ENCODE measurements around the gene ODF4.

ODF4 gene

GRCh38 chr17:8339540-8339939 is at the start of gene ODF4:
ODF4 (plus strand) TSS chr17:8339840; CDS start chr17:8340052, 212 bp downstream.
- H3K4me3 ChIP-seq (ENCODE audit: low read depth in 1 of 2, low read length in 2 of 2), result no peak within 1 kb of the TSS
- no peak within 1 kb of the TSS for H2AFZ ChIP-seq (ENCODE audit: low read depth, low read length)
- H3K79me2 ChIP-seq (ENCODE audit: insufficient read depth, low read length), result no peaks in the 10 kb centered on the region
- H4K20me1 ChIP-seq (ENCODE audit: insufficient read depth, low read length), result no peaks in the 10 kb centered on the region
- no peak for DNase-seq
- H3K27ac ChIP-seq (ENCODE audit: low read length), result no peak within 1 kb of the TSS
- TF ChIP-seq EZH2 (IDR thresholded peaks at IDR 0.05; ENCODE audit: borderline replicate concordance, low read depth, low read length, severe bottlenecking), result no peak
- no peak for TF ChIP-seq CTCF (IDR thresholded peaks at IDR 0.05; ENCODE audit: borderline replicate concordance, extremely low read depth, low read length, poor library complexity, severe bottlenecking)
- H3K9me3 ChIP-seq (ENCODE audit: insufficient read depth, low read length, severe bottlenecking), result no peaks in the 10 kb centered on the region
- no peak within 1 kb of the TSS for H3K4me2 ChIP-seq (ENCODE audit: insufficient read depth, low read length)
- no peaks in the 10 kb centered on the region for H3K27me3 ChIP-seq (ENCODE audit: insufficient read depth, low read length, poor library complexity)
- no peak within 1 kb of the TSS for H3K9ac ChIP-seq (ENCODE audit: low read depth, low read length)
- no peaks in the 10 kb centered on the region for H3K4me1 ChIP-seq (ENCODE audit: insufficient read depth, low read length)
- H3K36me3 ChIP-seq (ENCODE audit: insufficient read depth, low read length), result no peaks in the 10 kb centered on the region
- no peak for ATAC-seq (ENCODE audit: insufficient read depth, low read depth)

DNA sequence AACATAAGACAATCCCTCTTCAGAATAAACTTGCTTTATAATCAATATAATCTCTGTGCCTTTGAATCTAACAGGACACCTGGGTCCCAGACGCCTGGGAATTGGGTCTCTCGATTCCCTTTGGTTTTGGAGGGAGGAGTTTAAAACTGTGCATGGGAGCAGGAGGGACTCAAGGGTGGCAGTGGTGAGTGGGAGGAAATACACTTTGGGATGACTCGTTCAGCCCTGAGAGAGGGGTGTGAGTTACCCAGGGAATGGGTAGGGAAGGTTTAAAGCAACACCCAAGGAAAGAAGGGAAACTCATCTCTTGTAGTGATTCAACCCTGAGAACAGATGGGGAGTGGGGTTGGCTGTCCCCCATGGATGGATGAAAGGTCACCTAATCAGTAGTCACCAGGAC is 49.6 kb upstream of the ODF4 start:
- Histone ChIP-seq H3K27ac (ENCODE audit: low read length) (no peak overlapping the region), H2AFZ (ENCODE audit: low read depth, low read length) (no peak overlapping the region), H3K4me2 (ENCODE audit: insufficient read depth, low read length) (peak overlapping the region; percentile 94), H4K20me1 (ENCODE audit: insufficient read depth, low read length) (no peaks in the 10 kb centered on the region), H3K36me3 (ENCODE audit: insufficient read depth, low read length) (peaks cover 13% of the 10 kb centered on the region), H3K4me3 (ENCODE audit: low read depth in 1 of 2, low read length in 2 of 2) (no peak overlapping the region), H3K9me3 (ENCODE audit: insufficient read depth, low read length, severe bottlenecking) (no peaks in the 10 kb centered on the region), H3K27me3 (ENCODE audit: insufficient read depth, low read length, poor library complexity) (no peaks in the 10 kb centered on the region), H3K9ac (ENCODE audit: low read depth, low read length) (no peak overlapping the region), H3K79me2 (ENCODE audit: insufficient read depth, low read length) (peaks cover 38% of the 10 kb centered on the region), H3K4me1 (ENCODE audit: insufficient read depth, low read length) (peaks cover 53% of the 10 kb centered on the region)
- ATAC-seq (ENCODE audit: insufficient read depth, low read depth) (no peak), DNase-seq (no peak)
- TF ChIP-seq EZH2 (IDR thresholded peaks at IDR 0.05; ENCODE audit: borderline replicate concordance, low read depth, low read length, severe bottlenecking) (no peak), CTCF (IDR thresholded peaks at IDR 0.05; ENCODE audit: borderline replicate concordance, extremely low read depth, low read length, poor library complexity, severe bottlenecking) (no peak)

- no peak overlapping the region for H2AFZ ChIP-seq (ENCODE audit: low read depth, low read length)
- peaks cover 13% of the 10 kb centered on the region for H3K36me3 ChIP-seq (ENCODE audit: insufficient read depth, low read length)
- TF ChIP-seq CTCF (IDR thresholded peaks at IDR 0.05; ENCODE audit: borderline replicate concordance, extremely low read depth, low read length, poor library complexity, severe bottlenecking) (no peak), EZH2 (IDR thresholded peaks at IDR 0.05; ENCODE audit: borderline replicate concordance, low read depth, low read length, severe bottlenecking) (no peak)
- no peak for ATAC-seq (ENCODE audit: insufficient read depth, low read depth)
- no peak overlapping the region for H3K9ac ChIP-seq (ENCODE audit: low read depth, low read length)
- no peak for DNase-seq
- H3K9me3 ChIP-seq (ENCODE audit: insufficient read depth, low read length, severe bottlenecking), result no peaks in the 10 kb centered on the region
- H4K20me1 ChIP-seq (ENCODE audit: insufficient read depth, low read length), result no peaks in the 10 kb centered on the region
- no peak overlapping the region for H3K27ac ChIP-seq (ENCODE audit: low read length)
- 0 out of 2 replicates have a peak overlapping the region, but pooled peaks have one; percentile 0 for H3K4me2 ChIP-seq (ENCODE audit: insufficient read depth, low read length)
- H3K4me1 ChIP-seq (ENCODE audit: insufficient read depth, low read length), result peaks cover 53% of the 10 kb centered on the region
- H3K79me2 ChIP-seq (ENCODE audit: insufficient read depth, low read length), result peaks cover 35% of the 10 kb centered on the region
- no peak overlapping the region for H3K4me3 ChIP-seq (ENCODE audit: low read depth in 1 of 2, low read length in 2 of 2)
- H3K27me3 ChIP-seq (ENCODE audit: insufficient read depth, low read length, poor library complexity), result no peaks in the 10 kb centered on the region
Measured at GRCh38 chr17:8292639-8293395, 46.8 kb upstream of the ODF4 start.

Data from DND-41 (cell line).